A549 (cell line): ENCODE results near the gene BAHCC1.

ENCODE experiments used
- CEBPB ChIP-seq, 2 experiments: fragments of >200 bp in 1 of 2; sonication (Bioruptor Twin) in 1 of 2; formaldehyde crosslinking in 1 of 2; IDR thresholded peaks; 2 replicates each; pipeline ENCODE4 v1.6.1; 2012 to 2016
- HMGXB4 ChIP-seq: fragments of 250-450 bp; sonication (Bioruptor Pico); IDR thresholded peaks from 2 replicates; pipeline ENCODE4 v1.5.0; 2021; ENCODE audit warnings: mild to moderate bottlenecking, moderate library complexity, borderline replicate concordance
- TF ChIP-seq, protein P1 (sequence below): IDR thresholded peaks from 2 replicates; pipeline ENCODE4 v1.6.1; 2012

DNA sequence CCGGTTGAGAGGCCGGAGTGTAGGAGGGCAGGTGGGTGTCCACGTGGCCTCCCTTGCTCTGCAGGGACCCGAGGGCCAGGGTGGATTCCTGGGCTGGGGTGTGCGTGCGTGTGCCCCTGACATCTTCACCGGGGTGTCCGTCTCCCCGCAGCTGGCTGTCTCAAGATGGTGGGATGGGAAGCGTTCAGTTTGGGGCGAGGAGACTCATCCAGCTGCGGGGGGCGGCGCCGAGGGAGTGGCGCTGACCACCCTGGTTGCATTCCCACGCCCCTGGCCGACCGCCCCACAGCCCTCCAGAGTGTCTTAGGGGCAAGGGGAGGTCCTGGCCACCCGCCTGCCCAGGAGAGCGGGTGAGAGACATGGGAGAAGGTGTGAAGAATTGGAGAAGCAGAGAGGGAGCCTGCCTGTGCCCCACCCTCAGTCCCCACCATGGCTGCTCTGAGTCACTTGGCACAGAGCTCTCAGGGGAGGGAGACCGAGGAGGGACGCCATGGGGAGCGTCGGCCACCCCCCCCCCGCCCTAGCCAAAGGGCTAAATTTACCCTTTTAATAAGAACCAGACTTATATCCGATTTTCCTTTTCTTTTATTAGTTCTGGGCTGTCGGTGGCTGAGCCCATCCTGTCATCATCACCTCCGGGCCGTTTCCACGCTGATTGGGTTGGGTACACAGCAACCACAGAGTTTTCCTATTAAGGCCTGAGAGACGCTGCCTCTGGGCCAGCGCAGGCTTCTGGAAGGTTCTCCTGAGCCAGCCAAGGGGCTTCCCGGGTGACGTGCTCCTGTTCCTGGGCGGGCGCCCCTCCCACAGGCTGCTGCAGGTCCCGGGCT lies 22.0 kb downstream of the BAHCC1 start:
- TF ChIP-seq HMGXB4 (CRISPR knock-in tag) (no peak), CEBPB (IDR thresholded peaks at IDR 0.05) (no peak)
- TF ChIP-seq, protein P1, sequence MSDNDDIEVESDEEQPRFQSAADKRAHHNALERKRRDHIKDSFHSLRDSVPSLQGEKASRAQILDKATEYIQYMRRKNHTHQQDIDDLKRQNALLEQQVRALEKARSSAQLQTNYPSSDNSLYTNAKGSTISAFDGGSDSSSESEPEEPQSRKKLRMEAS: 0 out of 2 replicates have a peak, but pooled peaks have one; percentile 25
